Thyroid gland (tissue), 4 donors: ENCODE measurements around the gene KIF14. TPM values are rescaled to one million over a fixed set of nuclear protein-coding genes. Genes with fewer than 3 reads are reported as not detected.
"Not testable (repeated sequence)": the region's sequence is repeated elsewhere in the genome, so short reads cannot be mapped to it uniquely, and the experiment has no call there.

ENCODE experiments used
- DNase-seq, 2 donors: peaks; one replicate each; pipeline ENCODE4 v3.0.0-alpha.2; 2019
- H3K27ac ChIP-seq, 3 donors: fragments of 200-600 bp; sonication (generic); 1 replicate in 2 of 3; 2 replicates in 1 of 3; pipeline ENCODE4 v1.5.1; 2016 to 2019; ENCODE audit warnings: mild to moderate bottlenecking in 1 of 3, moderate library complexity in 1 of 3
- H3K27me3 ChIP-seq: fragments of 200-600 bp; sonication (generic); one replicate; pipeline ENCODE4 v1.5.1; 2019
- H3K36me3 ChIP-seq, 2 donors: fragments of 200-600 bp; sonication (generic); one replicate each; pipeline ENCODE4 v1.5.1; 2016 to 2019
- H3K4me1 ChIP-seq, 2 donors: fragments of 200-600 bp; sonication (generic); one replicate each; pipeline ENCODE4 v1.5.1; 2017 to 2019
- H3K4me3 ChIP-seq, 3 donors: fragments of 200-600 bp; sonication (generic); replicated peaks in 1 of 3; 1 replicate in 2 of 3; 2 replicates in 1 of 3; pipeline ENCODE4 v1.5.1; 2016; ENCODE audit warnings: mild to moderate bottlenecking in 1 of 3
- H3K9me3 ChIP-seq: fragments of 200-600 bp; sonication (generic); one replicate; pipeline ENCODE4 v1.5.1; 2017
- CTCF ChIP-seq, 6 experiments: fragments of 200-600 bp in 3 of 6; fragments of 450-650 bp in 3 of 6; sonication (generic) in 3 of 6; IDR thresholded peaks; one replicate each; pipeline ENCODE4 v1.5.1; 2016 to 2019; ENCODE audit warnings: antibody characterized with exemption in 6 of 6, mild to moderate bottlenecking in 2 of 6, inconsistent platforms in 1 of 6, moderate library complexity in 1 of 6
- POLR2A ChIP-seq, 2 donors: fragments of 450-650 bp; IDR thresholded peaks; one replicate each; pipeline ENCODE4 v1.6.1; 2017; ENCODE audit warnings: antibody characterized with exemption in 2 of 2, mild to moderate bottlenecking in 2 of 2, moderate library complexity in 1 of 2
- WGBS, 2 donors: methylation state at CpG; one replicate each; pipeline ENCODE4 v1.1.5; 2017; 5-methylcytosine and 5-hydroxymethylcytosine counted together
- intact Hi-C: fragments of 100-400 bp; cut with DNase I; formaldehyde crosslinking; loops from one replicate; pipeline ENCODE4 v1.15.1; 2023
- total RNA-seq, 4 donors: library from RNA; depleted of rRNA; stranded (reverse); fragments of >200 nt; gene quantifications; one replicate each; pipeline ENCODE4 v1.2.3, GENCODE V29; 2016

The KIF14 gene
- total RNA-seq, 4 donors from 2014 or later = 0.05 to 0.42 (median 0.18) TPM

- H3K4me1 ChIP-seq = no peaks in the 10 kb centered on the region
- no peaks in the 10 kb centered on the region for H3K9me3 ChIP-seq
- TF ChIP-seq CTCF (IDR thresholded peaks at IDR 0.05) (peak; percentile 12 to 64 (median 36)), POLR2A (IDR thresholded peaks at IDR 0.05) (no peak)
- H3K27me3 ChIP-seq = no peaks in the 10 kb centered on the region
- intact Hi-C loops = no loop called here
- H3K36me3 ChIP-seq = no peaks in the 10 kb centered on the region
- no peak overlapping the region for H3K27ac ChIP-seq
- 54 to 65% methylated on average over 2 of the region's 2 CpGs for WGBS, 2 donors
- DNase-seq = no peak
- no peak overlapping the region for H3K4me3 ChIP-seq
Observed at GRCh38 chr1:200558866-200559459, 61.6 kb downstream of the KIF14 start.

GRCh38 chr1:200556002-200556401, 64.5 kb downstream of the KIF14 start:
- intact Hi-C loops = no loop called here
- no peaks in the 10 kb centered on the region for H3K27me3 ChIP-seq
- H3K9me3 ChIP-seq = no peaks in the 10 kb centered on the region
- no peaks in the 10 kb centered on the region for H3K4me1 ChIP-seq
- TF ChIP-seq POLR2A (IDR thresholded peaks at IDR 0.05) (no peak), CTCF (IDR thresholded peaks at IDR 0.05) (peak in 2 of 6 experiments; percentile 14 to 32)
- no peak for DNase-seq
- no peak overlapping the region for H3K27ac ChIP-seq
- H3K4me3 ChIP-seq = no peak overlapping the region
- H3K36me3 ChIP-seq = no peaks in the 10 kb centered on the region

- intact Hi-C loops, H3K4me1 ChIP-seq, DNase-seq, H3K27ac ChIP-seq, H3K36me3 ChIP-seq, H3K9me3 ChIP-seq, H3K27me3 ChIP-seq, H3K4me3 ChIP-seq: not testable (repeated sequence)
- WGBS, 2 donors = 96 to 98% methylated on average over 6 of the region's 6 CpGs
Observed at GRCh38 chr1:200552737-200553136, 67.8 kb downstream of the KIF14 start.

GRCh38 chr1:200550367-200550766, 70.2 kb downstream of the KIF14 start:
- no peak for TF ChIP-seq CTCF (IDR thresholded peaks at IDR 0.05)
- TF ChIP-seq POLR2A (IDR thresholded peaks at IDR 0.05) = no peak
- intact Hi-C loops = no loop called here
- Histone ChIP-seq H3K27me3 (no peaks in the 10 kb centered on the region), H3K27ac (no peak overlapping the region), H3K4me3 (no peak overlapping the region), H3K36me3 (no peaks in the 10 kb centered on the region), H3K9me3 (no peaks in the 10 kb centered on the region), H3K4me1 (no peaks in the 10 kb centered on the region)
- DNase-seq = no peak

GRCh38 chr1:200547386-200547785, 73.2 kb downstream of the KIF14 start:
- intact Hi-C loops = no loop called here
- 74 to 77% methylated on average over 4 of the region's 4 CpGs for WGBS, 2 donors

More at GRCh38 chr1:200547386-200547785, 73.2 kb downstream of the KIF14 start:
- DNase-seq = no peak
- H3K27me3 ChIP-seq = no peaks in the 10 kb centered on the region
- TF ChIP-seq POLR2A (IDR thresholded peaks at IDR 0.05) (no peak), CTCF (IDR thresholded peaks at IDR 0.05) (no peak)
- H3K4me1 ChIP-seq = no peaks in the 10 kb centered on the region
- no peak overlapping the region for H3K4me3 ChIP-seq
- no peaks in the 10 kb centered on the region for H3K9me3 ChIP-seq
- no peak overlapping the region for H3K27ac ChIP-seq
- H3K36me3 ChIP-seq = no peaks in the 10 kb centered on the region
